ENCODE measurements around the gene TRAK2. TPM values are rescaled to one million over a fixed set of nuclear protein-coding genes. Genes with fewer than 3 reads are reported as not detected.

TRAK2 gene
- total and polyA plus RNA-seq, 9 of the 15 experiments (the other 6 are each of a cell fraction or from before 2014, with no cell fraction given) = 3.4 to 10.4 (median 7.3) TPM

- H2AFZ ChIP-seq (ENCODE audit: low read depth, low read length) = no peak overlapping the region
- BruUV-seq (replicated peaks) = no TSS peak
- ChIA-PET POLR2A (no interaction called here), CTCF (ENCODE audit: low intra/inter-chr PET ratio) (no interaction called here)
- no peaks in the 10 kb centered on the region for H4K20me1 ChIP-seq (replicated peaks; ENCODE audit: control insufficient read depth, insufficient read depth, low read length)
- H3K27ac ChIP-seq (ENCODE audit: extremely low read depth, low read depth, low read length) = no peak overlapping the region
- no peaks in the 10 kb centered on the region for H3K9me1 ChIP-seq (ENCODE audit: control insufficient read depth, insufficient read depth, low read length)
- no peak overlapping the region for H3K9ac ChIP-seq (ENCODE audit: insufficient read depth in 1 of 2, low read depth in 2 of 2, low read length in 2 of 2)
- TF ChIP-seq ZNF507 (tag; conservative IDR thresholded peaks at IDR 0.05) = no peak
- WGBS (ENCODE audit: insufficient coverage, low coverage, missing lambda C conversion rate) = 0% methylated on average over 1 of the region's 1 CpG
- no peak overlapping the region for H3K4me3 ChIP-seq
- H3K27me3 ChIP-seq (ENCODE audit: control insufficient read depth in 2 of 2, insufficient read depth in 2 of 2, low read length in 2 of 2) = no peaks in the 10 kb centered on the region; a peak in 1 of 5 replicates
- no peak overlapping the region for H3K4me2 ChIP-seq (ENCODE audit: insufficient read depth, low read length)
- no peak for DNase-seq (ENCODE audit: extremely low read depth in 1 of 4, low spot score in 3 of 4)
- no peaks in the 10 kb centered on the region for H3K36me3 ChIP-seq (ENCODE audit: control insufficient read depth, insufficient read depth, low read length)
- in situ Hi-C loops (cut with MboI) (no loop called here), intact Hi-C loops (cut with micrococcal nuclease) (no loop called here)
- no peak for FAIRE-seq
- no peaks in the 10 kb centered on the region for H3K9me3 ChIP-seq (replicated peaks; ENCODE audit: control insufficient read depth, insufficient read depth, low read depth, low read length)
- H3K4me1 ChIP-seq (replicated peaks in 1 of 2; ENCODE audit: control insufficient read depth in 2 of 2, insufficient read depth in 2 of 2, low read length in 2 of 2) = no peaks in the 10 kb centered on the region
- no peak for ATAC-seq
- no peaks in the 10 kb centered on the region for H3K79me2 ChIP-seq (ENCODE audit: control insufficient read depth, insufficient read depth, low read length)
Observed at GRCh38 chr2:201496785-201497184, 45.5 kb upstream of the TRAK2 start.

DNA sequence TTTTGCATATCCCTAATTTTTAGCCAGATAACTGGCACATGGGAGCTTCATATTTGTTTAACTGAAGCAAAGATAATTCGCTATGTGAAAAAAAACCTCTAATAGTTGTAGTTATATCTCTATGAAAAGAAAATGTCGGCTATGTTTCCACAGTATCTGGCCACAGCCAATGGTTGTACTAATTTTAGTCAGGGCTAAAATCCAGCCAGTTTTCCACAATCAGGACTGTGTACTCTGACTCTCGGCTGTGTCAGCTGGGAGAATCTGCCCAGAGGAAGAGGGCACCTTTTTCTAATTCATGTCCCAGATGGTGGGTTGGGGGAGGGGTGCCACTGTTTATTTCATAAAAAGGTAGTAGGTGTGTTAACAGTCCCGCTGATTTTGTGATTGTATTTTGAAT, 39.0 kb upstream of the TRAK2 start:
- ATAC-seq (no peak), DNase-seq (ENCODE audit: extremely low read depth in 1 of 4, low spot score in 3 of 4) (no peak), FAIRE-seq (no peak)
- Histone ChIP-seq H3K4me2 (ENCODE audit: insufficient read depth, low read length) (no peak overlapping the region), H4K20me1 (replicated peaks; ENCODE audit: control insufficient read depth, insufficient read depth, low read length) (no peaks in the 10 kb centered on the region), H3K9me1 (ENCODE audit: control insufficient read depth, insufficient read depth, low read length) (no peaks in the 10 kb centered on the region), H3K4me3 (no peak overlapping the region), H3K9me3 (replicated peaks; ENCODE audit: control insufficient read depth, insufficient read depth, low read depth, low read length) (no peaks in the 10 kb centered on the region), H3K27me3 (ENCODE audit: control insufficient read depth in 2 of 2, insufficient read depth in 2 of 2, low read length in 2 of 2) (no peaks in the 10 kb centered on the region; a peak in 1 of 5 replicates), H2AFZ (ENCODE audit: low read depth, low read length) (no peak overlapping the region), H3K4me1 (replicated peaks in 1 of 2; ENCODE audit: control insufficient read depth in 2 of 2, insufficient read depth in 2 of 2, low read length in 2 of 2) (no peaks in the 10 kb centered on the region), H3K9ac (ENCODE audit: insufficient read depth in 1 of 2, low read depth in 2 of 2, low read length in 2 of 2) (no peak overlapping the region), H3K36me3 (ENCODE audit: control insufficient read depth, insufficient read depth, low read length) (no peaks in the 10 kb centered on the region), H3K27ac (ENCODE audit: extremely low read depth, low read depth, low read length) (no peak overlapping the region), H3K79me2 (ENCODE audit: control insufficient read depth, insufficient read depth, low read length) (no peaks in the 10 kb centered on the region)
- in situ Hi-C loops (cut with MboI) (no loop called here), intact Hi-C loops (cut with micrococcal nuclease) (no loop called here)
- 17% methylated on average over 3 of the region's 4 CpGs for WGBS (ENCODE audit: insufficient coverage, low coverage, missing lambda C conversion rate)
- no TSS peak for BruUV-seq (replicated peaks)
- CTCF ChIA-PET (ENCODE audit: low intra/inter-chr PET ratio) = no interaction called here
- TF ChIP-seq SMAD3 (CRISPR knock-in tag; conservative IDR thresholded peaks at IDR 0.05) = no peak
- TF ChIP-seq KAT7 (CRISPR knock-in tag; IDR thresholded peaks at IDR 0.05; ENCODE audit: borderline replicate concordance) = no peak
- TF ChIP-seq TFAM (CRISPR knock-in tag; conservative IDR thresholded peaks at IDR 0.05) = no peak
- no peak for TF ChIP-seq JUNB (CRISPR knock-in tag; conservative IDR thresholded peaks at IDR 0.05)
- TF ChIP-seq E2F3 (CRISPR knock-in tag; IDR thresholded peaks at IDR 0.05) = no peak
- no peak for TF ChIP-seq ASH1L (IDR thresholded peaks at IDR 0.05; ENCODE audit: borderline replicate concordance, low read depth, partially characterized antibody)
- no peak for TF ChIP-seq ZZZ3 (IDR thresholded peaks at IDR 0.05)
- no peak for TF ChIP-seq RUNX1 (IDR thresholded peaks at IDR 0.05; ENCODE audit: low read depth)
- TF ChIP-seq ATF3 (IDR thresholded peaks at IDR 0.05) = no peak
- TF ChIP-seq ATF3 (CRISPR knock-in tag; conservative IDR thresholded peaks at IDR 0.05) = no peak
- no peak for TF ChIP-seq NR4A1 (CRISPR knock-in tag; IDR thresholded peaks at IDR 0.05)
- no peak for TF ChIP-seq NR4A1 (tag; IDR thresholded peaks at IDR 0.05)
- TF ChIP-seq BMI1 (IDR thresholded peaks at IDR 0.05; ENCODE audit: low read length) = no peak
- TF ChIP-seq PPARD (CRISPR knock-in tag; IDR thresholded peaks at IDR 0.05) = no peak
- no peak for TF ChIP-seq ZNF146 (CRISPR knock-in tag; IDR thresholded peaks at IDR 0.05; ENCODE audit: unreplicated experiment)
- no peak for TF ChIP-seq TCF15 (CRISPR knock-in tag; IDR thresholded peaks at IDR 0.05)
- TF ChIP-seq MYC (IDR thresholded peaks at IDR 0.05; ENCODE audit: low read depth, low read length) = no peak
- no peak for TF ChIP-seq MYC (CRISPR knock-in tag; IDR thresholded peaks at IDR 0.05; ENCODE audit: borderline replicate concordance, low read depth)
- POLR2A ChIA-PET = no interaction called here

Measured in K562 (cell line).